Adrenal gland (tissue), 12 donors: ENCODE data around the gene PIM3. TPM values are rescaled to one million over a fixed set of nuclear protein-coding genes. Genes with fewer than 3 reads are reported as not detected.
"Not testable (repeated sequence)": the region's sequence is repeated elsewhere in the genome, so short reads cannot be mapped to it uniquely, and the experiment has no call there.

ENCODE experiments used
- DNase-seq, 7 donors: peaks; one replicate each; pipeline ENCODE4 v3.0.0-alpha.2; 2019 to 2020
- H3K27ac ChIP-seq, 5 donors: fragments of 200-600 bp; sonication (generic) in 4 of 5; 1 replicate in 3 of 5; 2 replicates in 2 of 5; pipeline versions ENCODE4 v1.5.1 to v1.8.0; 2016 to 2020; ENCODE audit warnings: mild to moderate bottlenecking in 1 of 5
- H3K27me3 ChIP-seq: fragments of 200-600 bp; 2 replicates; pipeline ENCODE4 v1.8.0; 2021
- H3K36me3 ChIP-seq, 2 donors: fragments of 200-600 bp; replicated peaks in 1 of 2; 1 replicate in 1 of 2; 2 replicates in 1 of 2; pipeline versions ENCODE4 v1.5.1 to v1.8.0; 2018 to 2022
- H3K4me1 ChIP-seq, 2 donors: fragments of 200-600 bp; replicated peaks in 1 of 2; 1 replicate in 1 of 2; 2 replicates in 1 of 2; pipeline versions ENCODE4 v1.5.1 to v1.8.0; 2018 to 2021
- H3K4me3 ChIP-seq, 4 donors: fragments of 200-600 bp; sonication (generic) in 3 of 4; one replicate each; pipeline ENCODE4 v1.5.1; 2016 to 2018
- H3K9me3 ChIP-seq, 3 donors: fragments of 200-600 bp; sonication (generic) in 1 of 3; replicated peaks in 1 of 3; 1 replicate in 2 of 3; 2 replicates in 1 of 3; pipeline versions ENCODE4 v1.5.1 to v1.8.0; 2016 to 2021
- POLR2A ChIP-seq, 2 donors: fragments of 450-650 bp; IDR thresholded peaks; one replicate each; pipeline ENCODE4 v1.6.1; 2017; ENCODE audit warnings: antibody characterized with exemption in 2 of 2, mild to moderate bottlenecking in 2 of 2, moderate library complexity in 1 of 2
- WGBS, 4 donors: extraction: QIAGEN DNeasy Blood & Tissue Kit in 2 of 4; methylation state at CpG; one replicate each; pipeline versions ENCODE4 v1.1.5 to v1.1.7; 2013 to 2017; 5-methylcytosine and 5-hydroxymethylcytosine counted together
- intact Hi-C, 2 donors: fragments of 100-400 bp; cut with DNase I; formaldehyde crosslinking; loops; one replicate each; pipeline versions ENCODE4 v1.14.1 to v1.15.0; 2022 to 2023
- polyA plus RNA-seq, 3 donors: library from polyadenylated mRNA; stranded (reverse); fragments of 200-250 nt in 2 of 3; fragments of 350-450 nt in 1 of 3; fragmentation: Illumina TruSeq in 1 of 3; extraction: RNeasy Lipid Tissue Mini Kit (QIAGEN cat#74804) in 1 of 3; gene quantifications; one replicate each; pipeline ENCODE4 v1.2.3, GENCODE V29; 2013 to 2014
- total RNA-seq, 9 donors: library from RNA; depleted of rRNA in 4 of 9; stranded (reverse); fragments of >200 nt in 4 of 9; fragments of 120-200 nt in 1 of 9; fragmentation: NEBNext Ultra II Directional in 1 of 9; extraction: Animal tissue kit (Norgen Biotek cat#: 25700) in 1 of 9; gene quantifications; one replicate each; pipeline versions ENCODE4 v1.1.0 to v1.2.4, GENCODE V29; 2013 to 2023
- TF ChIP-seq, protein P1 (sequence below), 6 experiments: fragments of 450-650 bp in 4 of 6; fragments of 200-600 bp in 2 of 6; sonication (generic) in 1 of 6; IDR thresholded peaks; 1 replicate in 5 of 6; 2 replicates in 1 of 6; pipeline versions ENCODE4 v1.5.1 to v1.8.0; 2016 to 2021; ENCODE audit warnings: antibody characterized with exemption in 6 of 6, mild to moderate bottlenecking in 2 of 6, moderate library complexity in 1 of 6
- donor health status: healthy with polysubstance abuse.
- donor health status: Bipolar disorder and iron deficiency.
- donor health status: DM: yes; HTN: yes; CAD: no.
- donor health status: DM: no; HTN: no; CAD: no.
- donor health status: DM: no; HTN: no; CAD: no.
- donor health status: DM: yes; HTN: yes; CAD: no.

Gene PIM3
- total and polyA plus RNA-seq, 12 donors = 7.2 to 99.2 (median 51.7) TPM

DNA sequence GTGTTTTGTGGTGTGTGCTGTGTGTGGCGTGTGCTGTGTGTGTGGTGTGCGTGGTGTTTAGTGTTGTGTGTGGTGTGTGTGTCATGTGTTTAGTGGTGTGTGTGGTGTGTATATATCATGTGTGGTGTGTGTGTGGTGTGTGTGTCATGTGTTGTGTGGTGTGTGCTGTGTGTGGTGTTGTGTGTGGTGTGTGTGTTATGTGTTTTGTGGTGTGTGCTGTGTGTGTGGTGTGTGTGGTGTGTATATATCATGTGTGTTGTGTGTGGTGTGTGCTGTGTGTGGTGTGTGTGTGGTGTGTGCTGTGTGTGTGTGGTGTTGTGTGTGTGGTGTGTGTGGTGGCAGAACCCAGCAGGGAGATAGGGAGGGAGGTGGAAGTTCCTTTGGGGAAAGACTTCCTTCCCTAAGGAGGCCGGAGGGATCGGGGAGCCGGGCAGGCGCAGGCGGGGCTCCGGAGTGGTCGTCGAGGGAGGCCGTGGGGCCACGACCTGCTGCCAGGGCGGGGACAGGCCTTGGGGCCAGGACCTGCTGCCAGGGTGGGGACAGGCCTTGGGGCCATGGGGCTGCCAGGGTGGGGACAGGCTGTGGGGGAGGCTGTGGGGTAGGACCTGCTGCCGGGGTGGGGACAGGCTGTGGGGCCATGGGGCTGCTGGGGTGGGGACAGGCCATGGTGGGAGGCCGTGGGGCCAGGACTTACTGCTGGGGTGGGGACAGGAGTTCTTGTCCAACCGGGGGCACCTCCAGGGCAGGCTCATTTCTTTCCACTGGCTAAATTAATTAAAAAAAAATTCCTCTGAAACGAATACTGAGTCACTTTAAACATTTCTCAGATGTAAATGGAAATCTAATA lies 15.2 kb downstream of the PIM3 start:
- H3K27ac ChIP-seq = peak overlapping the region in 1 of 5 donors; percentile 27
- H3K36me3 ChIP-seq = no peaks in the 10 kb centered on the region
- intact Hi-C loops = no loop called here
- 35 to 54% (median 45%) methylated on average over 15 to 17 of the region's 17 CpGs for WGBS, 4 donors
- no peaks in the 10 kb centered on the region for H3K27me3 ChIP-seq
- H3K4me3 ChIP-seq = no peak overlapping the region
- H3K9me3 ChIP-seq = no peaks in the 10 kb centered on the region
- H3K4me1 ChIP-seq = peaks cover 11 to 14% of the 10 kb centered on the region in 2 donors
- TF ChIP-seq, protein P1, sequence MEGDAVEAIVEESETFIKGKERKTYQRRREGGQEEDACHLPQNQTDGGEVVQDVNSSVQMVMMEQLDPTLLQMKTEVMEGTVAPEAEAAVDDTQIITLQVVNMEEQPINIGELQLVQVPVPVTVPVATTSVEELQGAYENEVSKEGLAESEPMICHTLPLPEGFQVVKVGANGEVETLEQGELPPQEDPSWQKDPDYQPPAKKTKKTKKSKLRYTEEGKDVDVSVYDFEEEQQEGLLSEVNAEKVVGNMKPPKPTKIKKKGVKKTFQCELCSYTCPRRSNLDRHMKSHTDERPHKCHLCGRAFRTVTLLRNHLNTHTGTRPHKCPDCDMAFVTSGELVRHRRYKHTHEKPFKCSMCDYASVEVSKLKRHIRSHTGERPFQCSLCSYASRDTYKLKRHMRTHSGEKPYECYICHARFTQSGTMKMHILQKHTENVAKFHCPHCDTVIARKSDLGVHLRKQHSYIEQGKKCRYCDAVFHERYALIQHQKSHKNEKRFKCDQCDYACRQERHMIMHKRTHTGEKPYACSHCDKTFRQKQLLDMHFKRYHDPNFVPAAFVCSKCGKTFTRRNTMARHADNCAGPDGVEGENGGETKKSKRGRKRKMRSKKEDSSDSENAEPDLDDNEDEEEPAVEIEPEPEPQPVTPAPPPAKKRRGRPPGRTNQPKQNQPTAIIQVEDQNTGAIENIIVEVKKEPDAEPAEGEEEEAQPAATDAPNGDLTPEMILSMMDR (IDR thresholded peaks at IDR 0.05) = no peak
- TF ChIP-seq POLR2A (IDR thresholded peaks at IDR 0.05) = no peak
- peak in 4 of 7 donors; percentile 11 to 41 (median 18) for DNase-seq

DNA sequence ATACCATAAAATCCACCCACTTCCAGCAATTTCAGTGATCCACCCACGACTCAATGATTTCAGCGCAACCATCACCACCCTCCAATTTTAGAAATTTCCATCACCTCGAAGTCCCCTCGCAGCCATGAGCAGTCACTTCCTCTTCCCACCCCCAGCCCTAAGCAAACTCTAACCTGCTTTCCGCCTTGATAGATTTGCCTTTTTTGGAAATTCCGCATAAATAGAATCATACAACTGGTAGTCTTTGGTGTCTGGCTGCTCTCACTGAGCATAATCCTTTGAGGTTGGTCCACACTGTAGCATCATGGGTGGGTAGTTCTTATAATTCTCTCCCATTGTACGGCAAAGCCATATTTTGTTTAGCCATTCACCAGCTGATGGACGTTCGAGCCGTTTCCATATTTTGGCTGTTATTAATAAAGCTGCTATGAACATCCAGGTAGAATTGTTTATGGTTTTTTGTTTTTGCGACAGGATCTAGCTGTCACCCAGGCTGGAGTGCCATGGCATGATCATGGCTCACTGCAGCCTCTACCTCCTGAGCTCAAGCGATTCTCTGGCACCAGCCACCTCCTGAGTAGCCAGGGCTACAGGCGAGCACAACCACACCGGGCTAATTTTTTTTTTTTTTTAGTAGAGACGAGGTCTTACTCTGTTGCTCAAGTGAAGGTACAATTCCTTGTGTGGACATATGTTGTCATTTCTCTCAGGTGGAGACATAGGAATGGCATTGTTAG lies 16.0 kb downstream of the PIM3 start:
- no peak overlapping the region for H3K27ac ChIP-seq
- intact Hi-C loops = no loop called here
- no peaks in the 10 kb centered on the region for H3K27me3 ChIP-seq
- DNase-seq = peak in 1 of 7 donors; percentile 39
- H3K36me3 ChIP-seq = no peaks in the 10 kb centered on the region
- no peaks in the 10 kb centered on the region for H3K9me3 ChIP-seq
- peaks cover 7% of the 10 kb centered on the region in 2 donors for H3K4me1 ChIP-seq
- H3K4me3 ChIP-seq = no peak overlapping the region
- TF ChIP-seq POLR2A (IDR thresholded peaks at IDR 0.05) = no peak
- TF ChIP-seq, protein P1 (IDR thresholded peaks at IDR 0.05) = no peak
- WGBS, 4 donors = 75 to 81% (median 77%) methylated on average over 15 of the region's 15 CpGs

DNA sequence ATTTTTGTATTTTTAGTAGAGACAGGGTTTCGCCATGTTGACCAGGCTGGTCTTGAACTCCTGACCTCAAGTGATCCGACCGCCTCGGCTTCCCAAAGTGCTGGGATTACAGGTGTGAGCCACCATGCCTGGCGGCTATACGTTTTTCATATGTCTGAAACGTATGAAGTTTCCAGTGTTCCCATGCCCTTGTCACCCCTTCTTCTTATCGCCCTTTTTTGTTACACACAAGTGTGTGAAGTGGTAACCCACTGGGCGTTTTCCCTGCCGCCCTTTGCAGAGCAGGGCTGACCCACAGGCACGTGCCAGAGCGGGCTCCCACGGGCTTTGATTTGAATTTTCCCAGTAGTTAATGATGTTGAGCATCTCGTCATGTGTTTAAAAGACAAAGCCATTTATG lies 17.0 kb downstream of the PIM3 start:
- no peaks in the 10 kb centered on the region for H3K9me3 ChIP-seq
- TF ChIP-seq, protein P1 (IDR thresholded peaks at IDR 0.05) = no peak
- no peak for TF ChIP-seq POLR2A (IDR thresholded peaks at IDR 0.05)
- no peak overlapping the region for H3K27ac ChIP-seq
- H3K36me3 ChIP-seq = no peaks in the 10 kb centered on the region
- no peaks in the 10 kb centered on the region for H3K4me1 ChIP-seq
- WGBS, 4 donors = 83 to 88% (median 87%) methylated on average over 14 of the region's 14 CpGs
- peaks cover 2% of the 10 kb centered on the region for H3K27me3 ChIP-seq
- intact Hi-C loops = no loop called here
- DNase-seq = peak in 2 of 7 donors; percentile 16 to 51
- H3K4me3 ChIP-seq = no peak overlapping the region

DNA sequence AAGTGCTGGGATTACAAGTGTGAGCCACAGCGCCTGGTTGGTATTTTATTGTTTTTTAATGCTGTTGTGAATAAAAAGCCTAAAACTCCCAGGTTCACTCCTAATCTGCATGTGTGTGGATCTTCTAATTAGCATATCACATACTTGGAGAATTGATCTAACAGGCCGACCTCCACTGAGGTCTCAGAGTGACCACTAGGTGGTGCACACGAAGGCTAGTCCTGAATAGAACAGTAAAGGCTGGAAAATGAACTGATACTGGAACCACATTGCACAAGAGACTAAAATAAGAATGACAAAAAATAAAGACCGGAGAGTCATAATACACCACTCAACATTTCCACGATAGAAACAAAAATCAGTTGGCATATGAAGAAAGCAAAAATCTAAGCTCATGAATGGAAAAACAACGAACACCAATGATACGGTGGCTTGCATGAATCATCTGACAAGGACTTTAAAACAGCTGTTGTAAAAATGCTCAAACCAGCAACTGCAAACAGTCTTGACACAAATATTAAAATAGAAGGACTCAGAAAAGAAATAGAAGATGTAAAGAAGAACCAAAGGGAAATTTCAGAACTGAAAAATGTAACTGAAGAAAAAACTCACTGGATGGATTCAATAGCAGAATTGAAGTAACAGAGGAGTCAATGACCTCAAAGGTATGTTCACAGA lies 19.2 kb downstream of the PIM3 start:
- peak in 3 of 7 donors; percentile 33 to 62 (median 44) for DNase-seq
- no peaks in the 10 kb centered on the region for H3K9me3 ChIP-seq
- no peaks in the 10 kb centered on the region for H3K36me3 ChIP-seq
- no peak for TF ChIP-seq POLR2A (IDR thresholded peaks at IDR 0.05)
- TF ChIP-seq, protein P1 (IDR thresholded peaks at IDR 0.05) = peak; percentile 9 to 49 (median 36)
- peaks cover 7 to 8% of the 10 kb centered on the region in 2 donors for H3K4me1 ChIP-seq
- no peak overlapping the region for H3K27ac ChIP-seq
- H3K27me3 ChIP-seq = peaks cover 16% of the 10 kb centered on the region
- 42 to 46% (median 43%) methylated on average over 7 of the region's 7 CpGs for WGBS, 4 donors
- no peak overlapping the region for H3K4me3 ChIP-seq
- intact Hi-C loops = loop anchor here in 1 of 2 donors (10.0 kb wide), 1 partner anchor 45 kb away; no protein-coding TSS in a partner anchor

DNA sequence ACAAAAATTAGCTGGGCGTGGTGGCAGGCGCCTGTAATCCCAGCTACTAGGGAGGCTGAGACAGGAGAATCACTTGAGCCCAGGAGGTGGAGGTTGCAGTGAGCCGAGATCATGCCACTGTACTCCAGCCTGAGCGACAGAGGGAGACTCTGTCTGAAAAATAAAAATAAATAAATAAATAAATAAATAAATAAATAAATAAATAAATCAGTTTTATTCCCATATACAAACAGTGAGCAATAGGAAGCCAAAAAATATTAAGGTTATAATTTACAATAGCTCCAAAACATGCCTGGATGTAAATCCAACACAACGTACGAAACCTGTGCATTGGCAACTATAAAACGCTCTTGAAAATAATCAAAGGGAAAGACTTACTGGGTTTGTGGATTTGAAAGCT lies 21.2 kb downstream of the PIM3 start:
- 93 to 98% (median 95%) methylated on average over 7 of the region's 7 CpGs for WGBS, 4 donors
- H3K9me3 ChIP-seq = not testable (repeated sequence)
- peak in 1 of 7 donors; percentile 11 for DNase-seq

More for the DNA sequence above, 21.2 kb downstream of the PIM3 start:
- intact Hi-C loops = loop anchor here in 1 of 2 donors (10.0 kb wide), 1 partner anchor 47 kb away; no protein-coding TSS in a partner anchor
- peaks cover 16% of the 10 kb centered on the region for H3K27me3 ChIP-seq
- not testable (repeated sequence) for H3K4me3 ChIP-seq, H3K4me1 ChIP-seq, H3K27ac ChIP-seq, H3K36me3 ChIP-seq
